Measurements from ENCODE around the gene ARHGAP33.

The ARHGAP33 gene, protein sequence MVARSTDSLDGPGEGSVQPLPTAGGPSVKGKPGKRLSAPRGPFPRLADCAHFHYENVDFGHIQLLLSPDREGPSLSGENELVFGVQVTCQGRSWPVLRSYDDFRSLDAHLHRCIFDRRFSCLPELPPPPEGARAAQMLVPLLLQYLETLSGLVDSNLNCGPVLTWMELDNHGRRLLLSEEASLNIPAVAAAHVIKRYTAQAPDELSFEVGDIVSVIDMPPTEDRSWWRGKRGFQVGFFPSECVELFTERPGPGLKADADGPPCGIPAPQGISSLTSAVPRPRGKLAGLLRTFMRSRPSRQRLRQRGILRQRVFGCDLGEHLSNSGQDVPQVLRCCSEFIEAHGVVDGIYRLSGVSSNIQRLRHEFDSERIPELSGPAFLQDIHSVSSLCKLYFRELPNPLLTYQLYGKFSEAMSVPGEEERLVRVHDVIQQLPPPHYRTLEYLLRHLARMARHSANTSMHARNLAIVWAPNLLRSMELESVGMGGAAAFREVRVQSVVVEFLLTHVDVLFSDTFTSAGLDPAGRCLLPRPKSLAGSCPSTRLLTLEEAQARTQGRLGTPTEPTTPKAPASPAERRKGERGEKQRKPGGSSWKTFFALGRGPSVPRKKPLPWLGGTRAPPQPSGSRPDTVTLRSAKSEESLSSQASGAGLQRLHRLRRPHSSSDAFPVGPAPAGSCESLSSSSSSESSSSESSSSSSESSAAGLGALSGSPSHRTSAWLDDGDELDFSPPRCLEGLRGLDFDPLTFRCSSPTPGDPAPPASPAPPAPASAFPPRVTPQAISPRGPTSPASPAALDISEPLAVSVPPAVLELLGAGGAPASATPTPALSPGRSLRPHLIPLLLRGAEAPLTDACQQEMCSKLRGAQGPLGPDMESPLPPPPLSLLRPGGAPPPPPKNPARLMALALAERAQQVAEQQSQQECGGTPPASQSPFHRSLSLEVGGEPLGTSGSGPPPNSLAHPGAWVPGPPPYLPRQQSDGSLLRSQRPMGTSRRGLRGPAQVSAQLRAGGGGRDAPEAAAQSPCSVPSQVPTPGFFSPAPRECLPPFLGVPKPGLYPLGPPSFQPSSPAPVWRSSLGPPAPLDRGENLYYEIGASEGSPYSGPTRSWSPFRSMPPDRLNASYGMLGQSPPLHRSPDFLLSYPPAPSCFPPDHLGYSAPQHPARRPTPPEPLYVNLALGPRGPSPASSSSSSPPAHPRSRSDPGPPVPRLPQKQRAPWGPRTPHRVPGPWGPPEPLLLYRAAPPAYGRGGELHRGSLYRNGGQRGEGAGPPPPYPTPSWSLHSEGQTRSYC

DNA sequence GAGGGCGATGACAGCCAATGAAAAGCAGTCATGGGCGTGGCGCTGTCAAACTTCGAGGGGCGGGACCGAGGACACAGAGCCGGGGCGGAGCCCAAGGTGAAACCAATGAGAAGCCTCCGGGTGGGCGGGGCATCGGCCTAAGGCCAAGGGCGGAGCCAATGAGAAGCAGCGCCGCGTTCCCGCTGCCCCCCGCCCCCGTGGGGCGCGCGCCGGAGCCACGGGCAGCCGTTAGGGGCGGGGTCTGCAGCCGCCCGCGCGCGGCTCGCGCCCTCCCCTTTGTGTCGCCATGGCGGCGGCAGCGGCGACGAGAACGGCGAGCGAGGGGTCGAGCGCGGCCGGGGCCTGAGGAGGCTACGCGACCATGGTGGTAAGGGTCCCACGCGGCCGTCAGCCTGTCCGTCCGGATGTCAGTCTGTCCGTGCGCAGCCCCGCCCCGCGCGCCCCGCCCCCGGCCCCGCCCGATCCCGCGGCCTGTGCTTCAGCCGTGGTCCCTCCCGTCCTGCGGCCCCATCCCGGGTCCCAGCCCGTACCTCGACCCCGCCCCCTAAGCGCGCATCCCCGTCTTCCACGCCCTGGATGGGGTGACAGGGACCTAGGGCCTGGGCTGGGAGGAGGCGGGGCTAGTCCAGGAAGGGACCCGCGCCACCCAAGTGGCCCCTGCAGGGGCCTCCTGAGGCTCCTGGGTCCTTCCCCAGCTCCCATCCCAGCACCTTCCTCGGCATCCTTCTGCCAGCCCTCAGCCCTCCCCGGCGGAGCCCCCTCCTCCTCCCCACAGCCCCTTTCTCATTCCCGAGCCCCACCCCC, at the start of gene ARHGAP33:
Gene ARHGAP33, plus strand, starts transcription at position 267 of the 804 bp plus-strand sequence. Its CDS starts 95 bp downstream, at position 362.
- Mint-ChIP-seq H3K4me1 (peaks cover 13% of the 10 kb centered on the region), H3K9me3 (no peaks in the 10 kb centered on the region), H3K36me3 (no peaks in the 10 kb centered on the region), H3K4me3 (peak within 1 kb of the TSS; percentile 85), H3K27ac (peak within 1 kb of the TSS; percentile 35), H3K27me3 (no peaks in the 10 kb centered on the region)

DNA sequence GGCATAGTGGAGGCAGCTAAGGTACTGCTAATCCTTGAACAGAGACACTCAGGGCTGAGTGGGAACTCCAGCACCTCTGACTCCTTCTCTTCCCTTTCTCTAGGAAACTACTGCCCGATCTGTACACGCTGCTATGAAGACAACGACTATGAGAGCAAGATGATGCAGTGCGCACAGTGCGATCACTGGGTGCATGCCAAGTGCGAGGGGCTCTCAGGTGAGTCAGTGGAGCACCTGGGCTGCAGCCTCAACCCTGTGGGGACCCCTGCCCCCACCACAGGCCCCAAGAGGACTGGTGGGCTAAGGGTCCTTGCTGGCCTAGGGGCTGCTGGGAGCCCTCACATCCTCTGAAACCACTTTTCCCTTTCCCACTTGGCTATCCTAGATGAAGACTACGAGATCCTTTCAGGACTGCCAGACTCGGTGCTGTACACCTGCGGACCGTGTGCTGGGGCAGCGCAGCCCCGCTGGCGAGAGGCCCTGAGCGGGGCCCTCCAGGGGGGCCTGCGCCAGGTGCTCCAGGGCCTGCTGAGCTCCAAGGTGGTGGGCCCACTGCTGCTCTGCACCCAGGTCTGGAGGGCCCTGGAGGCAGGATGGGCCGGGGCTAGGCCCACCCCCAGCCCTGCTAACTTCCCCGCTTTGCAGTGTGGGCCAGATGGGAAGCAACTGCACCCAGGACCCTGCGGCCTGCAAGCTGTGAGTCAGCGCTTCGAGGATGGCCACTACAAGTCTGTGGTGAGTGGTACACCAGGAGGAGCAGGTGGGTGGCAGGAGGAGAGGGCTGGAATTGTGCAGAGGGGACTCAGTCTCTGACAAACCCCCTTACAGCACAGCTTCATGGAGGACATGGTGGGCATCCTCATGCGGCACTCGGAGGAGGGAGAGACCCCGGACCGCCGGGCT, 48.1 kb upstream of the ARHGAP33 start:
- Mint-ChIP-seq H3K9me3 (no peaks in the 10 kb centered on the region), H3K27me3 (no peaks in the 10 kb centered on the region), H3K27ac (no peak overlapping the region), H3K4me1 (peaks cover 4% of the 10 kb centered on the region), H3K4me3 (no peak overlapping the region), H3K36me3 (peaks cover 17% of the 10 kb centered on the region)

DNA sequence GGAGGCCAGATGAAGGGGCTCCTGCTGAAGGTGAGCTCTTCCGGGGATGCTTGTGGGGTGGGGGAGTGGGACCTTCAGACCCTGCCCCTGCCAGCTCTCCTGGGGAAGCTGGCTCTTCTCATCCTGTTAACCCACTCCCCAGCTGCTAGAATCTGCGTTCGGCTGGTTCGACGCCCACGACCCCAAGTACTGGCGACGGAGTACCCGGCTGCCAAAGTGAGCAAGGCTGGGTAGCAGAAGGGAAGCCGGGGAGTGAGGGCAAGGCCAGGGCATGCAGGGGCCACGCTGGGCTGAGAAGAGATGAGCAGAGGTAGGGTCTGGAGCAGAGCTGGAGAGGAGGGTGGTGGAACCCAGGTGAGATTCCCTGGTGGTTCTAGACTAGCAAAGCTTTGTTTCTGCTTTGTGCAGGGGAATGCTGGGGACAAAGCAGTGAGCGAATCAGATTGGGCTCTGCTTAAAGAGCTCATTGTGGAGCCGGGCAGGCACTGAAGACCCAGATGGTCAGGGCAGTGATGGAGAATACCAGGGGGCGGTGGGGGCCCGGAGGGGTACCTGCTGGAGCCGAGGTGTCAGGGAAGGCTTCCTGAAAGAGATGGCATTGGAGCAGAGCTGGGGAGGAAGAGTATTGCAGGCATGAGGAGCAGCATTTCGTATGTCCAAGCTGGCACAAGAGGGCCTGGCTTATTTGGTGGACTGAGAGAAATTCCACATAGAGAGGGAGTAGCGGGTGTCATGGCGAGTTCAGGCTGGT, 47.2 kb upstream of the ARHGAP33 start:
- Mint-ChIP-seq H3K27ac (no peak overlapping the region), H3K27me3 (no peaks in the 10 kb centered on the region), H3K4me3 (no peak overlapping the region), H3K36me3 (peaks cover 17% of the 10 kb centered on the region), H3K9me3 (no peaks in the 10 kb centered on the region), H3K4me1 (peaks cover 4% of the 10 kb centered on the region)

DNA sequence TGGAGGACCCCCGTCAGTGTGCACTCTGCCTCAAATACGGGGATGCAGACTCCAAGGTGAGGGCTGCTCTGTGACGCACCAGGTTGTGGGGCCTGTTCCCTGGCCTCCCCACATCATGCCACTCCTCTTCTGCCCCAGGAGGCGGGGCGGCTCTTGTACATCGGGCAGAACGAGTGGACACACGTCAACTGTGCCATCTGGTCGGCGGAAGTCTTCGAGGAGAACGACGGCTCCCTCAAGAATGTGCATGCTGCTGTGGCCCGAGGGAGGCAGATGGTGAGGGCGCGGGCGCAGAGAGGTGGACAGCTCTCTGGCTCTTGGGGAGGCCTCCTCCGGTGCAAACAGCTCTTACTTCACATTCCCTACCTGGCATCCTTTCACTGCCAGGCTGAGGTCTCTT, 46.3 kb upstream of the ARHGAP33 start:
- Mint-ChIP-seq H3K36me3 (peaks cover 17% of the 10 kb centered on the region), H3K27ac (no peak overlapping the region), H3K4me3 (no peak overlapping the region), H3K4me1 (peaks cover 4% of the 10 kb centered on the region), H3K9me3 (no peaks in the 10 kb centered on the region), H3K27me3 (no peaks in the 10 kb centered on the region)

DNA sequence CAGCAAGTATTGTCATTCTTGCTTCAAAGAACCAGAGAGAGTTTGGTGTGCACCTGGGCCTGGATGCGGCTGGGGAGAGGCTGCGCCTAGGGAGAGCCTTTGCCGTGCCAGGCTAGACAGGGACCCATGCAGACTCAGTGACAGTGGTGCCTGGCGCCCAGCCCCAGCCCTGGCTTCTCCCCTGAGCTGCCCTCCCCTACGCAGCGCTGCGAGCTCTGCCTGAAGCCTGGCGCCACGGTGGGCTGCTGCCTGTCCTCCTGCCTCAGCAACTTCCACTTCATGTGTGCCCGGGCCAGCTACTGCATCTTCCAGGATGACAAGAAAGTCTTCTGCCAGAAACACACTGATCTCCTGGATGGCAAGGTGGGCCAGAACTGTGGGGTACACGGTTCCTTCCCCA, 45.6 kb upstream of the ARHGAP33 start:
- no peak overlapping the region for H3K4me3 Mint-ChIP-seq
- no peak overlapping the region for H3K27ac Mint-ChIP-seq
- peaks cover 14% of the 10 kb centered on the region for H3K36me3 Mint-ChIP-seq

DNA sequence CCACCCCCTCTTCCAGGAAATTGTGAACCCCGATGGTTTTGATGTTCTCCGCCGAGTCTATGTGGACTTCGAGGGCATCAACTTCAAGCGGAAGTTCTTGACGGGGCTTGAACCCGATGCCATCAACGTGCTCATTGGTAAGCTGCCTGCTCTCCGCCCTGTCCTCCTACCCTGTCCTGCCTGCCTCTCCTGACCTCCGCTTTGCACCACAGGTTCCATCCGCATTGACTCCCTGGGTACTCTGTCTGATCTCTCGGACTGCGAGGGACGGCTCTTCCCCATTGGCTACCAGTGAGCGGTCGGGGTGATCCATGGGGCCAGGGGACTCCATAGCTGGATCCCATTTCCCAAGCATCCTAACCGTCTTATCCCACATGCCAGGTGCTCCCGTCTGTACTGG, 45.0 kb upstream of the ARHGAP33 start:
- H3K36me3 Mint-ChIP-seq: peaks cover 14% of the 10 kb centered on the region
- H3K9me3 Mint-ChIP-seq: no peaks in the 10 kb centered on the region
- no peak overlapping the region for H3K4me3 Mint-ChIP-seq
- peaks cover 7% of the 10 kb centered on the region for H3K4me1 Mint-ChIP-seq
- H3K27ac Mint-ChIP-seq: no peak overlapping the region
- no peaks in the 10 kb centered on the region for H3K27me3 Mint-ChIP-seq

More for the DNA sequence above, 45.6 kb upstream of the ARHGAP33 start:
- Mint-ChIP-seq H3K4me1 (peaks cover 7% of the 10 kb centered on the region), H3K9me3 (no peaks in the 10 kb centered on the region), H3K27me3 (no peaks in the 10 kb centered on the region)

DNA sequence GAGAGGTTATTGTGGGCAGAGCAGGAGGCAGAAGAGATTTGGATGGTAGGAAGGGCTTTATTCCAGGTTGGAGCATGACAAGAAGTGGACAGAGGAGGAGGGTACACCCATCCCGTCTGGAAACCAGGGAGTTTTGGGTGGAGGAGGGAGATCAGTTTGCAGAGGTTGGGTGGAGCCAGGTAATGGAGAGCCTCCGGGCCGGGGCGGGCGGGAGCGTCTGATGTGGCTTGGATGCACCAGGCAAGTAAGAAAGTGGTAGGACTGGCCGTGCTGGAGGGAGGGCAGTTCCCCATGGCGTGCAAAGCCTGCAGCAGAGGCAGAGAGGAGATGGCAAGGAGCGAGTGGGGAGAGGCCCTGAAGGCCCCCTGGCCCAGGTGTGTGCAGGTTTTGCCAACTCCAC, 44.0 kb upstream of the ARHGAP33 start:
- Mint-ChIP-seq H3K27ac (no peak overlapping the region), H3K9me3 (no peaks in the 10 kb centered on the region), H3K4me3 (no peak overlapping the region), H3K36me3 (peaks cover 17% of the 10 kb centered on the region), H3K4me1 (peaks cover 13% of the 10 kb centered on the region), H3K27me3 (no peaks in the 10 kb centered on the region)

DNA sequence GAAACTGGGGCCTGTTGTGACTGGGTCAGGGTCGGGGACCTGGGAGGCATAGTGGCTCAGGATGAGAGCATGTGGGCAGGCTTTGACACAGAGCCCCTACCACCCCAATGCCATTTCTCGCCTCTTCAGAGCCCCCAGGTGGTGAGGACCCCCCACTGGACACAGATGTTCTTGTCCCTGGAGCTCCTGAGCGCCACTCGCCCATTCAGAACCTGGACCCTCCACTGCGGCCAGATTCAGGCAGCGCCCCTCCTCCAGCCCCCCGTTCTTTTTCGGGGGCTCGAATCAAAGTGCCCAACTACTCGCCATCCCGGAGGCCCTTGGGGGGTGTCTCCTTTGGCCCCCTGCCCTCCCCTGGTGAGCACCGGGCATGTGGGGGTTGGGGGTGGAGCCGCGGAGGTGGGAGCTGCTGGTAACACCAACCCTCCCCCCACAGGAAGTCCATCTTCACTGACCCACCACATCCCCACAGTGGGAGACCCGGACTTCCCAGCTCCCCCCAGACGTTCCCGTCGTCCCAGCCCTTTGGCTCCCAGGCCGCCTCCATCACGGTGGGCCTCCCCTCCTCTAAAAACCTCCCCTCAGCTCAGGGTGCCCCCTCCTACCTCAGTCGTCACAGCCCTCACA, 43.5 kb upstream of the ARHGAP33 start:
- Mint-ChIP-seq H3K4me1 (peaks cover 19% of the 10 kb centered on the region), H3K9me3 (no peaks in the 10 kb centered on the region), H3K27me3 (no peaks in the 10 kb centered on the region), H3K4me3 (no peak overlapping the region), H3K36me3 (peaks cover 16% of the 10 kb centered on the region), H3K27ac (no peak overlapping the region)

DNA sequence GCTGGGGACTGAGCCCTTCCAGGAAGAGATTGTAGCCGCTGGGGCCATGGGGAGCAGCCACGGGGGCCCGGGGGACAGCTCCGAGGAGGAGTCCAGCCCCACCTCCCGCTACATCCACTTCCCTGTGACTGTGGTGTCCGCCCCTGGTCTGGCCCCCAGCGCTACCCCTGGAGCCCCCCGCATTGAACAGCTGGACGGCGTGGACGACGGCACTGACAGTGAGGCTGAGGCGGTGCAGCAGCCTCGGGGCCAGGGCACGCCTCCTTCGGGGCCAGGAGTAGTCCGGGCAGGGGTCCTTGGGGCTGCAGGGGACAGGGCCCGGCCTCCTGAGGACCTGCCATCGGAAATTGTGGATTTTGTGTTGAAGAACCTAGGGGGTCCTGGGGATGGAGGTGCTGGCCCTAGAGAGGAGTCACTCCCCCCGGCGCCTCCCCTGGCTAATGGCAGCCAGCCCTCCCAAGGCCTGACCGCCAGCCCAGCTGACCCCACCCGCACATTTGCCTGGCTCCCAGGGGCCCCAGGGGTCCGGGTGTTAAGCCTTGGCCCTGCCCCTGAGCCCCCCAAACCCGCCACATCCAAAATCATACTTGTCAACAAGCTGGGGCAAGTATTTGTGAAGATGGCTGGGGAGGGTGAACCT, 42.7 kb upstream of the ARHGAP33 start:
- no peak overlapping the region for H3K27ac Mint-ChIP-seq
- peaks cover 26% of the 10 kb centered on the region for H3K4me1 Mint-ChIP-seq
- no peaks in the 10 kb centered on the region for H3K27me3 Mint-ChIP-seq
- no peak overlapping the region for H3K4me3 Mint-ChIP-seq
- H3K9me3 Mint-ChIP-seq: no peaks in the 10 kb centered on the region
- peaks cover 15% of the 10 kb centered on the region for H3K36me3 Mint-ChIP-seq

DNA sequence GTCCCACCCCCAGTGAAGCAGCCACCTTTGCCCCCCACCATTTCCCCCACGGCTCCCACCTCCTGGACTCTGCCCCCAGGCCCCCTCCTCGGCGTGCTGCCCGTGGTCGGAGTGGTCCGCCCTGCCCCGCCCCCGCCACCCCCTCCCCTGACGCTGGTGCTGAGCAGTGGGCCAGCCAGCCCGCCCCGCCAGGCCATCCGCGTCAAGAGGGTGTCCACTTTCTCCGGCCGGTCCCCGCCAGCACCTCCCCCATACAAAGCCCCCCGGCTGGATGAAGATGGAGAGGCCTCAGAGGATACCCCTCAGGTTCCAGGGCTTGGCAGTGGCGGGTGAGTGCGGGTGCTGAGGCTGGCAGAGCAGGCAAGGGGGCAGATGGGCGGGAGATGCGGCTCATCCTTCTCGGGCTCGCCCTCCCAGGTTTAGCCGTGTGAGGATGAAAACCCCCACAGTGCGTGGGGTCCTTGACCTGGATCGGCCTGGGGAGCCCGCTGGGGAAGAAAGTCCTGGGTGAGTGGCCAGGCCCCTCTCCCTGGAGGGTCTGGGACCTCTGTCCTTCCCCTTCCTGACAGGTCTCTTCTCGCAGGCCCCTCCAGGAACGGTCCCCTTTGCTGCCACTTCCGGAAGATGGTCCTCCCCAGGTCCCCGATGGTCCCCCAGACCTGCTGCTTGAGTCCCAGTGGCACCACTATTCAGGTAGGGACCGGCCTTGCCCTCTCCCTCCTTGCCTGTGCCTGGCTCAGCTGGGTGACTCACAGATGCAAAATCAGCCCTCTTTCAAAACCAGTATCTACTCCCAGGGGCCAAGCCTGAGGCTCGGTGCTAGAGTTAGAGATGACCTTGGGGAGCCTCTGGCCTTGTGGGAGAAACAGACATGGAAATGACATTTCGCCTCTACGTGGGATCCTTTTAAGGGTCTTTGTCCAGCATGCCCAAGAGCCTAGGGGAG, 41.9 kb upstream of the ARHGAP33 start:
- no peak overlapping the region for H3K4me3 Mint-ChIP-seq
- no peaks in the 10 kb centered on the region for H3K9me3 Mint-ChIP-seq
- peaks cover 27% of the 10 kb centered on the region for H3K4me1 Mint-ChIP-seq
- peaks cover 13% of the 10 kb centered on the region for H3K36me3 Mint-ChIP-seq
- H3K27ac Mint-ChIP-seq: no peak overlapping the region
- H3K27me3 Mint-ChIP-seq: no peaks in the 10 kb centered on the region

DNA sequence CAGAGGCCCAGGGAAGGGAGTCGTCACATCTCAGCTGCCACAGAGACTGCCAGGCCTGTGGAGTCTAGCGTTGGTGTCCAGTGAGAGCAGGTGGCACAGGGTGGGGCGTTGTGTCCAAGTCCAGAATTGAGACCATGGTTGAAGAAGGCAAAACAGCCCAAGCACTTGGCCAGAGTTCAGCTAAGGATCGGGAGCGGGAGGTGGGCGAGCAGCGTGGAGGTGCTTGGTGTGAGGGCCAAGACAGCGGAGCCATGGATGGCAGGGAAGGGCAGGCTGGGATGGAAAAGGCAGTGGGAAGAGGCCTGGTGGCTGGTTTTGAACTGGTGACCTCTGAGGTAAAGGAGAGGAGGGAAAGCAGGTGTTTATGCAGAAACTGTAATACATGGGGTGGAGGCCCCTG, 41.1 kb upstream of the ARHGAP33 start:
- Mint-ChIP-seq H3K9me3 (no peaks in the 10 kb centered on the region), H3K4me1 (peaks cover 30% of the 10 kb centered on the region), H3K4me3 (no peak overlapping the region), H3K27ac (no peak overlapping the region), H3K27me3 (no peaks in the 10 kb centered on the region), H3K36me3 (peaks cover 13% of the 10 kb centered on the region)

DNA sequence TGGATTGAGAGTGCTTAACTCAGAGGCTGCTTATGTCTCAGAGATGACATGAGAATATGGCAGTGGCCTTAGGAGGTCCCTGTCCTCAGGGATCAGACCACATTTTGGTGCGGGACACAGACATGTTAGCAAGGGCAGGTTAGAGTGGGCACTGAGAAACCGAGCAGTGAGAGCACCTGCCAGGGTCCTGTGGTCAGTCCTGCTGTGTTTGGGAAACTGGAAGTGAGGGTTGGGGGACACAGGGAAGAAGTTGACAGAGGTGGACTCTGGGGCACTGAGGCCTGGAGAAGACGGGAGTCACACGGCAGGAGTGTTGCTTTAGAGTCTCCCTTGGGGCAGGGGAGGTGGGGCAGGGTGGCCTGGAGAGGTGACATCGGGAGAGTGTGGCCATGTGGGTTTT, 40.5 kb upstream of the ARHGAP33 start:
- no peaks in the 10 kb centered on the region for H3K27me3 Mint-ChIP-seq
- H3K9me3 Mint-ChIP-seq: no peaks in the 10 kb centered on the region
- peaks cover 35% of the 10 kb centered on the region for H3K4me1 Mint-ChIP-seq
- H3K36me3 Mint-ChIP-seq: peaks cover 13% of the 10 kb centered on the region
- peak overlapping the region; percentile 61 for H3K27ac Mint-ChIP-seq
- H3K4me3 Mint-ChIP-seq: no peak overlapping the region
